HEK293 (cell line): ENCODE results near the gene SYNE1.

Experiments
- HOXC10 ChIP-seq: sonication (generic); formaldehyde crosslinking; IDR thresholded peaks from 2 replicates; pipeline ENCODE4 v1.8.1; 2023; ENCODE audit warnings: mild to moderate bottlenecking, missing genetic modification reagents
- YY1 ChIP-seq: fragments of 450-650 bp; formaldehyde crosslinking; IDR thresholded peaks from 2 replicates; pipeline ENCODE4 v1.5.1; 2018; ENCODE audit warnings: missing biosample characterization, missing genetic modification characterization
- ZNF146 ChIP-seq: fragments of 450-650 bp; formaldehyde crosslinking; IDR thresholded peaks from 2 replicates; pipeline ENCODE4 v1.5.1; 2016; ENCODE audit warnings: missing biosample characterization, missing genetic modification characterization
- ZNF175 ChIP-seq: fragments of 450-650 bp; formaldehyde crosslinking; IDR thresholded peaks from 2 replicates; pipeline ENCODE4 v1.5.1; 2016; ENCODE audit warnings: missing biosample characterization, missing genetic modification characterization
- ZNF423 ChIP-seq: fragments of 450-650 bp; formaldehyde crosslinking; IDR thresholded peaks from 2 replicates; pipeline ENCODE4 v1.5.1; 2016; ENCODE audit warnings: missing biosample characterization, missing genetic modification characterization
- ZNF555 ChIP-seq: fragments of 450-650 bp; formaldehyde crosslinking; conservative IDR thresholded peaks from 2 replicates; pipeline ENCODE4 v1.5.1; 2017; ENCODE audit warnings: missing biosample characterization, mild to moderate bottlenecking, missing genetic modification characterization, inconsistent platforms
- TF ChIP-seq, protein P1 (sequence below): fragments of 450-650 bp; formaldehyde crosslinking; IDR thresholded peaks from 2 replicates; pipeline ENCODE4 v1.5.1; 2016; ENCODE audit warnings: missing biosample characterization, missing genetic modification characterization
- TF ChIP-seq, protein P2 (sequence below): fragments of 450-650 bp; formaldehyde crosslinking; IDR thresholded peaks from 2 replicates; pipeline ENCODE4 v1.5.1; 2017; ENCODE audit warnings: missing biosample characterization, missing genetic modification characterization

DNA sequence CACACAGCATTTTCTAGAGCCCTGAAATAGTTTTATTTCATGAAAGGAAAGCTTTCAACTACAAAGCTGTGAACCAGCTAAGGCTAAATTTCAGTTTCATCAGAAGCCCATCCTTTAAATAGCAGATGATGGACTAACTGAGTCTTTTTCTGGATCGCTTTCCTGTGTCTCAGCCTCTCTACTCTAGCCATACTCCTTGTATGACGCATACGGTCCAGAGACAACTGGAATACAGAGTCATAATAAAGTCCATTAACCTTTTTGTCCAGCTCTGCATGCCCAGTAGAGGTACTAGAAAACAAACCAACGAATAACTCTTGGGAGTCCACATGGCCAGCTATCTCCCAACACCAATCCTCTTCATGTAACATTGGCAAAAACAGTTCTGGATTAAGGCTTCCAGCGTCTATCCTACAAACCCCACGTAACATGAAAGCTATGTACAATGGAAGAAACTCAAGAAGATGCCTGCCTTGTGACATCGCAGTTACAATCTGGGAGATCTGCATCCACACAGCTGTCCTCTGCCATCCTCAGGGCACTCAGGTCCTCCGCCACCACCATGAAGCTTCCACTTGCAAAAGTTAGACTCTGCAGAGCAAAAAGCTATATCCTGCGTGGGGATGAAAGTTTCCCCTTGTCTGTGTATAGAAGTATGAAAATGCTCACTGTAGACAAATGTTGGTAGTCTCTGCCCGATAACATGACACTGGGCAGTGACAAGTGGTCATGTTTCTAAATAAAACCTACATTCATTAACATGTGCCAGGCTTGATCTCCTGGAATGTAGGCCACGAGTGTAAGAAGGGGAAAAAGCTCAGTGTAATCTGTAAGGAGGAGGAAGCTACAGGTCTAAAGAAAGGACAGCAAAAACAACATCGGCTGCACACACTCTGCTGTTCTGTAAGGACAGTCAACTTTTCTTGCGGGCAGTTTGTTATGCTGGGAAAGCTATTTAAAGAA lies 469.2 kb downstream of the SYNE1 start:
- TF ChIP-seq ZNF555 (tag by site-specific recombination): no peak
- TF ChIP-seq, protein P1, sequence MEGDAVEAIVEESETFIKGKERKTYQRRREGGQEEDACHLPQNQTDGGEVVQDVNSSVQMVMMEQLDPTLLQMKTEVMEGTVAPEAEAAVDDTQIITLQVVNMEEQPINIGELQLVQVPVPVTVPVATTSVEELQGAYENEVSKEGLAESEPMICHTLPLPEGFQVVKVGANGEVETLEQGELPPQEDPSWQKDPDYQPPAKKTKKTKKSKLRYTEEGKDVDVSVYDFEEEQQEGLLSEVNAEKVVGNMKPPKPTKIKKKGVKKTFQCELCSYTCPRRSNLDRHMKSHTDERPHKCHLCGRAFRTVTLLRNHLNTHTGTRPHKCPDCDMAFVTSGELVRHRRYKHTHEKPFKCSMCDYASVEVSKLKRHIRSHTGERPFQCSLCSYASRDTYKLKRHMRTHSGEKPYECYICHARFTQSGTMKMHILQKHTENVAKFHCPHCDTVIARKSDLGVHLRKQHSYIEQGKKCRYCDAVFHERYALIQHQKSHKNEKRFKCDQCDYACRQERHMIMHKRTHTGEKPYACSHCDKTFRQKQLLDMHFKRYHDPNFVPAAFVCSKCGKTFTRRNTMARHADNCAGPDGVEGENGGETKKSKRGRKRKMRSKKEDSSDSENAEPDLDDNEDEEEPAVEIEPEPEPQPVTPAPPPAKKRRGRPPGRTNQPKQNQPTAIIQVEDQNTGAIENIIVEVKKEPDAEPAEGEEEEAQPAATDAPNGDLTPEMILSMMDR (tag by site-specific recombination): no peak
- TF ChIP-seq ZNF423 (tag by site-specific recombination): no peak
- TF ChIP-seq ZNF146 (tag by site-specific recombination): no peak
- no peak for TF ChIP-seq YY1
- TF ChIP-seq ZNF175: no peak
- no peak for TF ChIP-seq HOXC10 (CRISPR knock-in tag)
- TF ChIP-seq, protein P2, sequence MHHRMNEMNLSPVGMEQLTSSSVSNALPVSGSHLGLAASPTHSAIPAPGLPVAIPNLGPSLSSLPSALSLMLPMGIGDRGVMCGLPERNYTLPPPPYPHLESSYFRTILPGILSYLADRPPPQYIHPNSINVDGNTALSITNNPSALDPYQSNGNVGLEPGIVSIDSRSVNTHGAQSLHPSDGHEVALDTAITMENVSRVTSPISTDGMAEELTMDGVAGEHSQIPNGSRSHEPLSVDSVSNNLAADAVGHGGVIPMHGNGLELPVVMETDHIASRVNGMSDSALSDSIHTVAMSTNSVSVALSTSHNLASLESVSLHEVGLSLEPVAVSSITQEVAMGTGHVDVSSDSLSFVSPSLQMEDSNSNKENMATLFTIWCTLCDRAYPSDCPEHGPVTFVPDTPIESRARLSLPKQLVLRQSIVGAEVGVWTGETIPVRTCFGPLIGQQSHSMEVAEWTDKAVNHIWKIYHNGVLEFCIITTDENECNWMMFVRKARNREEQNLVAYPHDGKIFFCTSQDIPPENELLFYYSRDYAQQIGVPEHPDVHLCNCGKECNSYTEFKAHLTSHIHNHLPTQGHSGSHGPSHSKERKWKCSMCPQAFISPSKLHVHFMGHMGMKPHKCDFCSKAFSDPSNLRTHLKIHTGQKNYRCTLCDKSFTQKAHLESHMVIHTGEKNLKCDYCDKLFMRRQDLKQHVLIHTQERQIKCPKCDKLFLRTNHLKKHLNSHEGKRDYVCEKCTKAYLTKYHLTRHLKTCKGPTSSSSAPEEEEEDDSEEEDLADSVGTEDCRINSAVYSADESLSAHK: no peak
